ENCODE data around the gene FBXO46.
"Not testable (repeated sequence)": the region's sequence is repeated elsewhere in the genome, so short reads cannot be mapped to it uniquely, and the experiment has no call there.

The FBXO46 gene

GRCh38 chr19:45701676-45702075 is 29.0 kb downstream of the FBXO46 start:
- ChIA-PET POLR2A (ENCODE audit: low non-redundant PET) (no interaction called here), CTCF (no interaction called here)
- peak overlapping the region; percentile 27 for H3K27ac ChIP-seq
- DNase-seq (ENCODE audit: low spot score) = no peak
- no peak for TF ChIP-seq CTCF (conservative IDR thresholded peaks at IDR 0.05; ENCODE audit: low read depth)

GRCh38 chr19:45693106-45693788 is 37.4 kb downstream of the FBXO46 start:
- TF ChIP-seq CTCF (conservative IDR thresholded peaks at IDR 0.05; ENCODE audit: low read depth) = peak; percentile 95
- peak; percentile 75 for DNase-seq (ENCODE audit: low spot score)
- H3K27ac ChIP-seq = peak overlapping the region; percentile 89
- CTCF ChIA-PET = interaction anchor here (0.6 to 2.4 kb wide), 21 partner anchors 9 to 1495 kb away, joined by 3 to 13 read pairs (median 4); no protein-coding TSS in a partner anchor
- POLR2A ChIA-PET (ENCODE audit: low non-redundant PET) = interaction anchor here (0.6 to 1.8 kb wide), 3 partner anchors 8 to 76 kb away, joined by 3 to 6 read pairs (median 3); partner anchors contain the start of gene SIX5

- peak within 1 kb of the TSS; percentile 89 for H3K27ac ChIP-seq
- POLR2A ChIA-PET (ENCODE audit: low non-redundant PET) = interaction anchor here (0.6 to 1.8 kb wide), 6 partner anchors 8 to 77 kb away, joined by 3 to 6 read pairs (median 3); partner anchors contain the start of gene SIX5
- CTCF ChIA-PET = interaction anchor here (0.6 to 2.4 kb wide), 14 partner anchors 11 to 1495 kb away, joined by 3 to 13 read pairs (median 4); no protein-coding TSS in a partner anchor
- peak; percentile 97 for DNase-seq (ENCODE audit: low spot score)
- no peak for TF ChIP-seq CTCF (conservative IDR thresholded peaks at IDR 0.05; ENCODE audit: low read depth)
Measured at GRCh38 chr19:45692187-45693105, 38.2 kb downstream of the FBXO46 start, which contains the start of gene QPCTL. Gene QPCTL, plus strand, starts transcription at chr19:45692666. Its CDS starts 38 bp downstream, at chr19:45692704.

- CTCF ChIA-PET = interaction anchor here (0.6 to 2.4 kb wide), 7 partner anchors 10 to 354 kb away, joined by 3 to 10 read pairs (median 5); no protein-coding TSS in a partner anchor
- DNase-seq (ENCODE audit: low spot score) = peak; percentile 94
- H3K27ac ChIP-seq = peak within 1 kb of the TSS; percentile 89
- TF ChIP-seq CTCF (conservative IDR thresholded peaks at IDR 0.05; ENCODE audit: low read depth) = no peak
- POLR2A ChIA-PET (ENCODE audit: low non-redundant PET) = interaction anchor here (0.6 to 1.8 kb wide), 4 partner anchors 12 to 77 kb away, joined by 3 to 6 read pairs (median 3); partner anchors contain the start of gene SIX5
Measured at GRCh38 chr19:45691516-45692186, 39.0 kb downstream of the FBXO46 start, which contains the start of gene SNRPD2. Gene SNRPD2, minus strand, starts transcription at chr19:45691953. Its CDS starts 65 bp downstream, at chr19:45691888.

GRCh38 chr19:45687599-45687998 is 43.1 kb downstream of the FBXO46 start:
- ChIA-PET CTCF (interaction anchor here (0.9 kb wide), 1 partner anchor 81 kb away, joined by 3 read pairs; no protein-coding TSS in a partner anchor), POLR2A (ENCODE audit: low non-redundant PET) (no interaction called here)
- no peak for TF ChIP-seq CTCF (conservative IDR thresholded peaks at IDR 0.05; ENCODE audit: low read depth)
- H3K27ac ChIP-seq = peak overlapping the region; percentile 97
- DNase-seq (ENCODE audit: low spot score) = no peak

- POLR2A ChIA-PET (ENCODE audit: low non-redundant PET) = interaction anchor here (0.7 kb wide), 1 partner anchor 8 kb away, joined by 3 read pairs; no protein-coding TSS in a partner anchor
- CTCF ChIA-PET = interaction anchor here (0.6 to 0.7 kb wide), 3 partner anchors 174 to 1068 kb away, joined by 3 to 6 read pairs (median 3); no protein-coding TSS in a partner anchor
Measured at GRCh38 chr19:45685045-45685444, 45.7 kb downstream of the FBXO46 start.

More at GRCh38 chr19:45685045-45685444, 45.7 kb downstream of the FBXO46 start:
- not testable (repeated sequence) for DNase-seq (ENCODE audit: low spot score)
- peak overlapping the region; percentile 97 for H3K27ac ChIP-seq
